Mesendoderm (in vitro differentiated cells): Measurements from ENCODE around the gene HPS1.
A peak's percentile ranks its signal among the peaks of the same experiment; 100 is the strongest.
"Not testable (repeated sequence)": the region's sequence is repeated elsewhere in the genome, so short reads cannot be mapped to it uniquely, and the experiment has no call there.

Source experiments
- DNase-seq: peaks from one replicate; pipeline ENCODE4 v3.0.0; 2013
- H2AK5ac ChIP-seq: 2 replicates; pipeline ENCODE4 v1.6.1; 2013; ENCODE audit warnings: low read length, inconsistent platforms
- H2BK120ac ChIP-seq: 2 replicates; pipeline ENCODE4 v1.6.1; 2013; ENCODE audit warnings: low read depth, mild to moderate bottlenecking, low read length, moderate library complexity, mixed read lengths
- H2BK15ac ChIP-seq: replicated peaks from 2 replicates; pipeline ENCODE4 v1.6.1; 2013; ENCODE audit warnings: low read depth, mild to moderate bottlenecking, moderate library complexity
- H2BK5ac ChIP-seq: 2 replicates; pipeline ENCODE4 v1.6.1; 2013; ENCODE audit warnings: low read length, inconsistent platforms
- H3K18ac ChIP-seq: 2 replicates; pipeline ENCODE4 v1.6.1; 2013; ENCODE audit warnings: mild to moderate bottlenecking, low read length, mixed read lengths
- H3K23ac ChIP-seq: one replicate; pipeline ENCODE4 v1.6.1; 2013; ENCODE audit warnings: low read length
- H3K27ac ChIP-seq: 2 replicates; pipeline ENCODE4 v1.5.1; 2013; ENCODE audit warnings: low read depth, mild to moderate bottlenecking, inconsistent platforms, low read length, moderate library complexity
- H3K27me3 ChIP-seq: 2 replicates; pipeline ENCODE4 v1.6.1; 2013; ENCODE audit warnings: low read length, control low read depth, mild to moderate bottlenecking, inconsistent platforms; ENCODE audit not compliant: insufficient read depth, poor library complexity
- H3K36me3 ChIP-seq: 2 replicates; pipeline ENCODE4 v1.6.1; 2013; ENCODE audit warnings: low read length, inconsistent platforms; ENCODE audit not compliant: control insufficient read depth, insufficient read depth
- H3K4ac ChIP-seq: one replicate; pipeline ENCODE4 v1.6.1; 2013; ENCODE audit warnings: low read depth, mild to moderate bottlenecking, low read length, moderate library complexity
- H3K4me1 ChIP-seq: 2 replicates; pipeline ENCODE4 v1.6.1; 2013; ENCODE audit warnings: low read depth, low read length, inconsistent platforms; ENCODE audit not compliant: control insufficient read depth
- H3K4me2 ChIP-seq: 2 replicates; pipeline ENCODE4 v1.6.1; 2013; ENCODE audit warnings: low read length
- H3K4me3 ChIP-seq: 2 replicates; pipeline ENCODE4 v1.5.1; 2013; ENCODE audit warnings: mild to moderate bottlenecking, low read length
- H3K56ac ChIP-seq: one replicate; pipeline ENCODE4 v1.6.1; 2013; ENCODE audit warnings: low read length
- H3K79me1 ChIP-seq: 2 replicates; pipeline ENCODE4 v1.6.1; 2013; ENCODE audit warnings: low read length, inconsistent platforms
- H3K79me2 ChIP-seq: 2 replicates; pipeline ENCODE4 v1.6.1; 2013; ENCODE audit warnings: mild to moderate bottlenecking, low read length; ENCODE audit not compliant: control insufficient read depth, insufficient read depth
- H3K9ac ChIP-seq: 2 replicates; pipeline ENCODE4 v1.6.1; 2013; ENCODE audit warnings: low read length, inconsistent platforms
- H4K5ac ChIP-seq: one replicate; pipeline ENCODE4 v1.6.1; 2013; ENCODE audit warnings: low read length
- H4K8ac ChIP-seq: one replicate; pipeline ENCODE4 v1.6.1; 2013; ENCODE audit warnings: low read depth, mild to moderate bottlenecking, control low read depth, low read length, moderate library complexity
- WGBS: extraction: QIAGEN DNeasy Blood & Tissue Kit; methylation state at CpG from one replicate; pipeline ENCODE4 v1.1.7; 2013; ENCODE audit warnings: low lambda C conversion rate, missing lambda C conversion rate; ENCODE audit not compliant: insufficient coverage; ENCODE audit errors: extremely low coverage; 5-methylcytosine and 5-hydroxymethylcytosine counted together

Gene HPS1

DNA sequence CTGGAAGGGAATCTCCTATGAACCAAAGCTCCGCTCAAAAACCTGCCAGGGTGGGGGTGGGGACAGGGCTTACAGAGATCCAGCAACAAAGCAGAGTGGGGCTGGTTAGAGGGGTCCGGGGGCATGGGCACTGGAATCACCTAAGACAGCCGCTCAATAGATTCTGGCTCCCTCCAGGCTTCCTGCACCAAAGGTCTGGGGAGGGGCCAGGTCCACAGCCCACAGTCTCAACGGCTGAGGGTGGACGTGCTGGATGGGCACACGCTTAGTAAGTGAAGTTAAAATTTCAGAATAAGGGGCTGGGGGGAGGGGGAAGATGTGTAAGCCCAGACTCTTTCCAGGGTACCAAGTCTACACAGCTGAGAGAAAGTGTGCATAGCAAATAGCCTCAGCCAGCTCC, 62.9 kb downstream of the HPS1 start:
- Histone ChIP-seq H3K79me1 (no peaks in the 10 kb centered on the region), H3K4me1 (peaks cover 9% of the 10 kb centered on the region), H3K36me3 (no peaks in the 10 kb centered on the region), H2BK5ac (no peak overlapping the region), H3K18ac (peak overlapping the region; percentile 35), H3K27me3 (no peaks in the 10 kb centered on the region), H2BK15ac (no peak overlapping the region), H3K27ac (no peak overlapping the region), H2BK120ac (no peak overlapping the region), H3K79me2 (no peaks in the 10 kb centered on the region), H4K8ac (no peak overlapping the region), H2AK5ac (no peak overlapping the region), H3K23ac (no peak overlapping the region), H3K4me3 (no peak overlapping the region), H3K56ac (no peak overlapping the region), H4K5ac (no peak overlapping the region), H3K9ac (no peak overlapping the region), H3K4ac (no peak overlapping the region), H3K4me2 (no peak overlapping the region)
- WGBS: no CpG with 5 or more reads among the region's 6 CpGs
- DNase-seq: no peak

- H2BK5ac ChIP-seq, H2BK120ac ChIP-seq, H3K27me3 ChIP-seq, H3K4me1 ChIP-seq, H4K5ac ChIP-seq, H3K4ac ChIP-seq, H3K56ac ChIP-seq, H4K8ac ChIP-seq, H3K79me1 ChIP-seq, H3K79me2 ChIP-seq, H3K27ac ChIP-seq, H2AK5ac ChIP-seq, H2BK15ac ChIP-seq, DNase-seq, H3K4me3 ChIP-seq, H3K36me3 ChIP-seq, H3K9ac ChIP-seq, H3K18ac ChIP-seq, H3K23ac ChIP-seq, H3K4me2 ChIP-seq: not testable (repeated sequence)
- WGBS: no CpG with 5 or more reads among the region's 7 CpGs
Measured at GRCh38 chr10:98383134-98383667, 63.5 kb downstream of the HPS1 start.

DNA sequence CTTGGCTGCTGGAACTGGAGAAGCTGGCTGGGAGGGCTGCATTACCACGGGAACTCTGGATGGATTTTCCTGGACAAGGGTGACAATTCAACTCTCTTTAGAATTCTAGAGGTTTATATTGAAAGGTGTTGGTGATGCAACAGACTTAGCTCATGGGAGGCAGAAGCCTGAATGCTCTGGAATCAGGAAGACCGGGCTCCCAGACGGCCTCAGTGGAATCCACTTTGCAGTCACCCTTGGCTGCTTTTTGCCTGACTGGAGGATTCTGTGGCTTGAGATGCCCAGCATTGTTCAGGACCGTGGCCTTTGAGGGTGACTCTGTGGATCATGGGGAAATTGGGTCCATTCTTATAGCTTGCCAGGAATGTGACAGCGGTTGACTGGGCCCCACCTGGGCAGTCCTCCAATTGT, 64.0 kb downstream of the HPS1 start:
- H3K4me3 ChIP-seq: no peak overlapping the region
- no peak overlapping the region for H2BK120ac ChIP-seq
- no peak overlapping the region for H4K5ac ChIP-seq
- H3K4me2 ChIP-seq: no peak overlapping the region
- peak; percentile 35 for DNase-seq
- no peak overlapping the region for H2BK15ac ChIP-seq
- H3K9ac ChIP-seq: no peak overlapping the region
- no peaks in the 10 kb centered on the region for H3K27me3 ChIP-seq
- H3K79me2 ChIP-seq: no peaks in the 10 kb centered on the region
- peaks cover 9% of the 10 kb centered on the region for H3K4me1 ChIP-seq
- no CpG with 5 or more reads among the region's 5 CpGs for WGBS
- no peak overlapping the region for H3K27ac ChIP-seq
- H4K8ac ChIP-seq: no peak overlapping the region
- H3K4ac ChIP-seq: no peak overlapping the region
- no peak overlapping the region for H3K18ac ChIP-seq
- no peak overlapping the region for H2AK5ac ChIP-seq
- no peak overlapping the region for H3K23ac ChIP-seq
- no peaks in the 10 kb centered on the region for H3K79me1 ChIP-seq
- no peaks in the 10 kb centered on the region for H3K36me3 ChIP-seq
- no peak overlapping the region for H3K56ac ChIP-seq
- peak overlapping the region; percentile 20 for H2BK5ac ChIP-seq

- no peak overlapping the region for H4K8ac ChIP-seq
- peak overlapping the region; percentile 25 for H3K9ac ChIP-seq
- H3K79me1 ChIP-seq: no peaks in the 10 kb centered on the region
- no peak overlapping the region for H2BK15ac ChIP-seq
- H2BK120ac ChIP-seq: no peak overlapping the region
- H3K27ac ChIP-seq: peak overlapping the region; percentile 78
- no CpG with 5 or more reads among the region's 8 CpGs for WGBS
- no peak overlapping the region for H3K4ac ChIP-seq
- no peak overlapping the region for H3K23ac ChIP-seq
- H3K27me3 ChIP-seq: no peaks in the 10 kb centered on the region
- no peaks in the 10 kb centered on the region for H3K79me2 ChIP-seq
- H3K56ac ChIP-seq: peak overlapping the region; percentile 39
- no peak overlapping the region for H4K5ac ChIP-seq
- H2AK5ac ChIP-seq: peak overlapping the region; percentile 75
- no peaks in the 10 kb centered on the region for H3K36me3 ChIP-seq
- peak overlapping the region; percentile 57 for H2BK5ac ChIP-seq
- no peak overlapping the region for H3K4me2 ChIP-seq
- no peak overlapping the region for H3K18ac ChIP-seq
- H3K4me3 ChIP-seq: no peak overlapping the region
- DNase-seq: peak; percentile 91
- H3K4me1 ChIP-seq: peaks cover 9% of the 10 kb centered on the region
Measured at GRCh38 chr10:98380493-98381339, 66.0 kb downstream of the HPS1 start.

- Histone ChIP-seq H3K4ac (no peak overlapping the region), H3K4me1 (peaks cover 12% of the 10 kb centered on the region), H3K23ac (no peak overlapping the region), H3K4me2 (no peak overlapping the region), H3K56ac (no peak overlapping the region), H3K27ac (no peak overlapping the region), H3K4me3 (no peak overlapping the region), H2BK15ac (no peak overlapping the region), H3K79me2 (no peaks in the 10 kb centered on the region), H4K5ac (no peak overlapping the region), H3K36me3 (no peaks in the 10 kb centered on the region), H3K9ac (no peak overlapping the region), H2BK5ac (no peak overlapping the region), H2BK120ac (no peak overlapping the region), H2AK5ac (no peak overlapping the region), H3K79me1 (no peaks in the 10 kb centered on the region), H3K27me3 (no peaks in the 10 kb centered on the region), H4K8ac (no peak overlapping the region), H3K18ac (no peak overlapping the region)
- WGBS: no CpG with 5 or more reads among the region's 4 CpGs
- no peak for DNase-seq
Measured at GRCh38 chr10:98378722-98379121, 68.0 kb downstream of the HPS1 start.
